SK-N-SH treated with all-trans-retinoic acid at 6 μM for 48 hours (cell line): ENCODE results near the gene IMPA2.

ENCODE experiments used
- ATAC-seq: fragments of 200-7000 bp; cut with Tn5 transposase; 3 replicates; pipeline ENCODE4 v1.9.1; 2020; ENCODE audit warnings: mild to moderate bottlenecking, moderate library complexity
- ARNTL ChIP-seq: fragments of 450-650 bp; formaldehyde crosslinking; IDR thresholded peaks from 2 replicates; pipeline ENCODE4 v1.5.0; 2020; ENCODE audit warnings: low read depth, mild to moderate bottlenecking, moderate library complexity, borderline replicate concordance
- BACH2 ChIP-seq: fragments of 250-450 bp; sonication (Bioruptor Pico); IDR thresholded peaks from 2 replicates; pipeline ENCODE4 v1.9.0; 2021; ENCODE audit warnings: mild to moderate bottlenecking, borderline replicate concordance
- CSDC2 ChIP-seq: fragments of 250-450 bp; sonication (Bioruptor Pico); IDR thresholded peaks from 2 replicates; pipeline ENCODE4 v1.5.0; 2020; ENCODE audit warnings: mild to moderate bottlenecking, moderate library complexity
- CSRNP3 ChIP-seq: fragments of 250-450 bp; sonication (Bioruptor Pico); IDR thresholded peaks from 2 replicates; pipeline ENCODE4 v1.5.1; 2021; ENCODE audit warnings: mild to moderate bottlenecking, moderate library complexity
- ESRRG ChIP-seq: fragments of 250-450 bp; sonication (Bioruptor Pico); IDR thresholded peaks from 2 replicates; pipeline ENCODE4 v1.6.1; 2021; ENCODE audit warnings: mild to moderate bottlenecking
- ISL1 ChIP-seq: fragments of 250-450 bp; sonication (Bioruptor Pico); IDR thresholded peaks from 2 replicates; pipeline ENCODE4 v2.1.2; 2022; ENCODE audit warnings: mild to moderate bottlenecking, moderate library complexity
- PATZ1 ChIP-seq: fragments of 250-450 bp; sonication (Bioruptor Pico); IDR thresholded peaks from 2 replicates; pipeline ENCODE4 v1.8.0; 2020; ENCODE audit warnings: mild to moderate bottlenecking, moderate library complexity, borderline replicate concordance
- POU6F1 ChIP-seq: fragments of 250-450 bp; sonication (Bioruptor Pico); IDR thresholded peaks from 2 replicates; pipeline ENCODE4 v1.8.0; 2021; ENCODE audit warnings: low read depth, mild to moderate bottlenecking, moderate library complexity, borderline replicate concordance
- PPARA ChIP-seq: fragments of 250-450 bp; sonication (Bioruptor Pico); IDR thresholded peaks from 2 replicates; pipeline ENCODE4 v1.5.0; 2020; ENCODE audit warnings: mild to moderate bottlenecking, borderline replicate concordance
- RARB ChIP-seq: fragments of 250-450 bp; sonication (Bioruptor Pico); IDR thresholded peaks from 2 replicates; pipeline ENCODE4 v1.8.0; 2021; ENCODE audit warnings: mild to moderate bottlenecking, moderate library complexity
- SNAI2 ChIP-seq: fragments of 250-450 bp; sonication (Bioruptor Pico); IDR thresholded peaks from 2 replicates; pipeline ENCODE4 v1.5.0; 2020; ENCODE audit warnings: mild to moderate bottlenecking, moderate library complexity
- TOX ChIP-seq: fragments of 250-450 bp; sonication (Bioruptor Pico); IDR thresholded peaks from 2 replicates; pipeline ENCODE4 v1.8.0; 2021; ENCODE audit warnings: mild to moderate bottlenecking, moderate library complexity, borderline replicate concordance
- TSHZ2 ChIP-seq: fragments of 250-450 bp; sonication (Bioruptor Pico); IDR thresholded peaks from 2 replicates; pipeline ENCODE4 v1.5.0; 2020; ENCODE audit warnings: mild to moderate bottlenecking, moderate library complexity
- ZC3H10 ChIP-seq: fragments of 250-450 bp; sonication (Bioruptor Pico); IDR thresholded peaks from 2 replicates; pipeline ENCODE4 v1.5.1; 2021; ENCODE audit warnings: mild to moderate bottlenecking, moderate library complexity
- ZFP3 ChIP-seq: fragments of 250-450 bp; sonication (Bioruptor Pico); IDR thresholded peaks from 2 replicates; pipeline ENCODE4 v1.5.0; 2020; ENCODE audit warnings: mild to moderate bottlenecking, moderate library complexity
- ZFP30 ChIP-seq: fragments of 450-650 bp; formaldehyde crosslinking; IDR thresholded peaks from 2 replicates; pipeline ENCODE4 v1.5.0; 2022; ENCODE audit warnings: mild to moderate bottlenecking, moderate library complexity
- TF ChIP-seq, protein P1 (sequence below): fragments of 250-450 bp; sonication (Bioruptor Pico); IDR thresholded peaks from 2 replicates; pipeline ENCODE4 v1.5.1; 2020; ENCODE audit warnings: low read depth, mild to moderate bottlenecking, moderate library complexity

IMPA2 gene

DNA sequence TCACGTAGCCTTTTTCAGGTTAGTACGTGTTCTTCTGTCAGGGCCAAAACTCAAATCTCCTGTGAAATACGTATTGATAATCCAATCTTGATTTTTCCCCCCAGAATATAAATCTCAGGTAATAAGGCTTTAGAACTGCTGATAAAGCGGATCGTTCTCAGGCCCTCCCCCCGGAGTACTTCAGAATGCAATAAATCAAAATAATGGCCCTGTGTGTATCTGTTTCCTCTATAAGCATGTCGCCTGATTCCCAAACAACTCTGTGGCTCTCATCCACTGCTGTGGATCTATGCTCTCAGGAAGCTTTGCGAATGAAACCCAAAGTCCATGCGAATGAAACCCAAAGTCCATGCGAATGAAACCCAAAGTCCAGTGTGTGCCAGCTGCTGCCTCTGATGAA is 49.4 kb downstream of the IMPA2 start:
- ATAC-seq: no peak
- no peak for TF ChIP-seq ARNTL (CRISPR knock-in tag)
- no peak for TF ChIP-seq ZC3H10
- no peak for TF ChIP-seq TOX
- TF ChIP-seq POU6F1 (CRISPR knock-in tag): no peak
- TF ChIP-seq CSDC2 (CRISPR knock-in tag): no peak
- no peak for TF ChIP-seq PATZ1 (CRISPR knock-in tag)
- no peak for TF ChIP-seq ESRRG (CRISPR knock-in tag)

DNA sequence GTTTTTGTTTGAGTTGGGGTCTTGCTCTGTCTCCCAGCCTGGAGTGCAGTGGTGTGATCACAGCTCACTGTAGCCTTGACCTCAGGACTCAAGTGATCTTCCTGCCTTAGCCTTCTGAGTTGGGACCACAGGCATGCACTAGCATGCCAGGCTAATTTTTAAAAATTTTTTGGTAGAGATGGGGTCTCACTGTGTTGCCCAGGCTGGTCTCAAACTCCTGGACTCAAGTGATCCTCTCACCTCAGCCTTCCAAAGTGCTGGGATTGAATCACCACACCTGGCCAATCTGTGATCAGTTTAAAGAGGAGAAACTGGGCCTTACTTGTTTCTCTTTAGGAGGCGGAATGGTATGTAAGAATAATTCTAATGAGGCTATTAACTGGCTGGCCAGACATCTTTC is 49.9 kb downstream of the IMPA2 start:
- no peak for ATAC-seq
- TF ChIP-seq ZC3H10 (no peak), RARB (CRISPR knock-in tag) (no peak), ISL1 (CRISPR knock-in tag) (no peak), ESRRG (CRISPR knock-in tag) (no peak), POU6F1 (CRISPR knock-in tag) (no peak), CSRNP3 (CRISPR knock-in tag) (no peak), PATZ1 (CRISPR knock-in tag) (no peak)
- TF ChIP-seq, protein P1, sequence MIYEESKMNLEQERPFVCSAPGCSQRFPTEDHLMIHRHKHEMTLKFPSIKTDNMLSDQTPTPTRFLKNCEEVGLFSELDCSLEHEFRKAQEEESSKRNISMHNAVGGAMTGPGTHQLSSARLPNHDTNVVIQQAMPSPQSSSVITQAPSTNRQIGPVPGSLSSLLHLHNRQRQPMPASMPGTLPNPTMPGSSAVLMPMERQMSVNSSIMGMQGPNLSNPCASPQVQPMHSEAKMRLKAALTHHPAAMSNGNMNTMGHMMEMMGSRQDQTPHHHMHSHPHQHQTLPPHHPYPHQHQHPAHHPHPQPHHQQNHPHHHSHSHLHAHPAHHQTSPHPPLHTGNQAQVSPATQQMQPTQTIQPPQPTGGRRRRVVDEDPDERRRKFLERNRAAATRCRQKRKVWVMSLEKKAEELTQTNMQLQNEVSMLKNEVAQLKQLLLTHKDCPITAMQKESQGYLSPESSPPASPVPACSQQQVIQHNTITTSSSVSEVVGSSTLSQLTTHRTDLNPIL (CRISPR knock-in tag): no peak

- no peak for TF ChIP-seq TSHZ2 (CRISPR knock-in tag)
- TF ChIP-seq CSRNP3 (CRISPR knock-in tag): no peak
- TF ChIP-seq PPARA: no peak
- TF ChIP-seq ZFP30: no peak
- TF ChIP-seq ESRRG (CRISPR knock-in tag): no peak
- no peak for TF ChIP-seq TOX
- TF ChIP-seq ZFP3: no peak
- TF ChIP-seq ARNTL (CRISPR knock-in tag): no peak
- no peak for TF ChIP-seq BACH2 (CRISPR knock-in tag)
- TF ChIP-seq SNAI2 (CRISPR knock-in tag): no peak
- TF ChIP-seq, protein P1 (CRISPR knock-in tag): no peak
These were observed 50.5 kb downstream of the IMPA2 start for GRCh38 chr18:12031846-12032245.

More at GRCh38 chr18:12031846-12032245, 50.5 kb downstream of the IMPA2 start:
- no peak for ATAC-seq
